Testis (tissue), 2 donors: Measurements from ENCODE around the gene MPHOSPH9.

Source experiments
- POLR2A ChIP-seq: fragments of 450-650 bp; IDR thresholded peaks from one replicate; pipeline ENCODE4 v1.6.1; 2017; ENCODE audit warnings: antibody characterized with exemption, mild to moderate bottlenecking, moderate library complexity
- TF ChIP-seq, protein P1 (sequence below), 3 experiments: fragments of 450-650 bp in 2 of 3; fragments of 200-600 bp in 1 of 3; sonication (generic) in 1 of 3; IDR thresholded peaks; one replicate each; pipeline ENCODE4 v1.5.1; 2016 to 2019; ENCODE audit warnings: antibody characterized with exemption in 3 of 3, mild to moderate bottlenecking in 2 of 3, moderate library complexity in 1 of 3

DNA sequence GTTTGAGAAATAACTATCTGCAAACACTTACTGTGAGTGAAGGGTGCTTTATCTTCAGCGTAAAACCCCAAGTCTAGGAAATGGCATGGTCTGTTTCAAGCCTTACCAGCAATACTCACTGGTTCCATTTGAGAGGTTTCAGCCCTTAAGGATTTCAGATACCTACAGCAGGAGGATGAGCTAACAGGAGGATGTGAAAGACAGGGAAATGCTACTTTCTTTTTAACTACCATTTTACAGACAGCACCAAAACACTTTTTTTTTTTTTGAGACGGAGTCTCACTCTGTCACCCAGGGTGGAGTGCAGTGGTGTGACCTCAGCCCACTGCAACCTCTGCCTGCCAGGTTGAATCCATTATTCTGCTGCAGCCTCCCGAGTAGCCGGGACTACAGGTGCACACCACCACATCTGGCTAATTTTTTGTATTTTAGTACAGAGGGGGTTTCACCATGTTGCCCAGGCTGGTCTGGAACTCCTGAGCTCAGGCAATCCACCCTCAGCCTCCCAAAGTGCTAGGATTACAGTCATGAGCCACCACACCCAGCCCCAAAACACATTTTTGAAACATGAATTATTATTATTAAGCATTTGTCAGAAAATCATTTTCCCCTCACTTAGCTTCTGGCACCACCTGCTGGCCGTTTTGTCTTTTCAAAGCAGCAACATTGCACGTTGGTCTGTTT, 4.8 kb upstream of the MPHOSPH9 start:
- TF ChIP-seq, protein P1, sequence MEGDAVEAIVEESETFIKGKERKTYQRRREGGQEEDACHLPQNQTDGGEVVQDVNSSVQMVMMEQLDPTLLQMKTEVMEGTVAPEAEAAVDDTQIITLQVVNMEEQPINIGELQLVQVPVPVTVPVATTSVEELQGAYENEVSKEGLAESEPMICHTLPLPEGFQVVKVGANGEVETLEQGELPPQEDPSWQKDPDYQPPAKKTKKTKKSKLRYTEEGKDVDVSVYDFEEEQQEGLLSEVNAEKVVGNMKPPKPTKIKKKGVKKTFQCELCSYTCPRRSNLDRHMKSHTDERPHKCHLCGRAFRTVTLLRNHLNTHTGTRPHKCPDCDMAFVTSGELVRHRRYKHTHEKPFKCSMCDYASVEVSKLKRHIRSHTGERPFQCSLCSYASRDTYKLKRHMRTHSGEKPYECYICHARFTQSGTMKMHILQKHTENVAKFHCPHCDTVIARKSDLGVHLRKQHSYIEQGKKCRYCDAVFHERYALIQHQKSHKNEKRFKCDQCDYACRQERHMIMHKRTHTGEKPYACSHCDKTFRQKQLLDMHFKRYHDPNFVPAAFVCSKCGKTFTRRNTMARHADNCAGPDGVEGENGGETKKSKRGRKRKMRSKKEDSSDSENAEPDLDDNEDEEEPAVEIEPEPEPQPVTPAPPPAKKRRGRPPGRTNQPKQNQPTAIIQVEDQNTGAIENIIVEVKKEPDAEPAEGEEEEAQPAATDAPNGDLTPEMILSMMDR (IDR thresholded peaks at IDR 0.05) = peak; percentile 70 to 79 (median 78)
- no peak for TF ChIP-seq POLR2A
